Measurements from ENCODE around the gene ARF1. TPM values are rescaled to one million over a fixed set of nuclear protein-coding genes. Genes with fewer than 3 reads are reported as not detected.

Gene ARF1
- total RNA-seq, 1 experiment from 2014 or later = 395 TPM

DNA sequence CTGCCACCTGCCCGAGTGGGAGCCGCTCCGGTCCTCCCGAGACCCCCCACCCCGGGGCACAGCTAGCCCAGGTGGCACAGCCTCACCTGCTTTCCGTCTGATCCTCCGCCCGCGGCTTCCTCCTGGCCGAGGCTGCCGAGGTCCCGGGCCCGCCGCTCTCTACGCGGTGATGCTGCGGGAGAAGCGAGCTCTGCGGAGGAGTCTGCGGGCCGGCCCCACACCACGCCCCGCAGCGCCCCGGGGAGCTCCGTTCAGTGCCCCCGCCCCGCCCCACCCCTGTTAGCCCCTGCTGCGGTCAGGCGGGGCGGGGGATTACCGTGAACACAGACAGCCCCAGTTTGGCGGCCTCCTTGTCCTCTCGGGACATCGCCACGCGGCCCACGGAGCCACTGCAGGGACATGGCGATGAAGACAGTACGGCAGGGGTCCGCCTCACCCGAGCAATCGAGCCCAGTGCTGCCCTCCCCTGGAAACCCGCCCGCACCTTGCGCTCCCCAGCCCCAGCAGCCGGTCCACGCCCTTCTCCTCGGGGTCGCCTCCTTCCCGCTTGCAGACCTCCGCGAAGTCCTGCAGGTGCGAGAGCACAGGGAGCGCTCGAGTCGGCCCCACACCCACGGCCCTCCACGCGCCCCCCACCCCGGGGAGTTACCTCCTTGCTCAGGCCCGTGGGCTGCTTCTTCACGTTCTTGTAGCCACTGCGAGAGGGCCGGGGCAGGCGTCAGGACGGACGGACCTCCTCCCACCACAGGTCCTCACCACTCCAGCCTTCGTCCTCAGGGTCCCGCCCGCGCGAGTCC is 19.7 kb downstream of the ARF1 start:
- no TSS peak for BruUV-seq (replicated peaks)
- no peaks in the 10 kb centered on the region for H3K27me3 ChIP-seq (replicated peaks; ENCODE audit: insufficient read depth, low read depth, low read length, poor library complexity)
- intact Hi-C loops (cut with micrococcal nuclease; ENCODE audit: unreplicated experiment) = no loop called here
- TF ChIP-seq, protein P1, sequence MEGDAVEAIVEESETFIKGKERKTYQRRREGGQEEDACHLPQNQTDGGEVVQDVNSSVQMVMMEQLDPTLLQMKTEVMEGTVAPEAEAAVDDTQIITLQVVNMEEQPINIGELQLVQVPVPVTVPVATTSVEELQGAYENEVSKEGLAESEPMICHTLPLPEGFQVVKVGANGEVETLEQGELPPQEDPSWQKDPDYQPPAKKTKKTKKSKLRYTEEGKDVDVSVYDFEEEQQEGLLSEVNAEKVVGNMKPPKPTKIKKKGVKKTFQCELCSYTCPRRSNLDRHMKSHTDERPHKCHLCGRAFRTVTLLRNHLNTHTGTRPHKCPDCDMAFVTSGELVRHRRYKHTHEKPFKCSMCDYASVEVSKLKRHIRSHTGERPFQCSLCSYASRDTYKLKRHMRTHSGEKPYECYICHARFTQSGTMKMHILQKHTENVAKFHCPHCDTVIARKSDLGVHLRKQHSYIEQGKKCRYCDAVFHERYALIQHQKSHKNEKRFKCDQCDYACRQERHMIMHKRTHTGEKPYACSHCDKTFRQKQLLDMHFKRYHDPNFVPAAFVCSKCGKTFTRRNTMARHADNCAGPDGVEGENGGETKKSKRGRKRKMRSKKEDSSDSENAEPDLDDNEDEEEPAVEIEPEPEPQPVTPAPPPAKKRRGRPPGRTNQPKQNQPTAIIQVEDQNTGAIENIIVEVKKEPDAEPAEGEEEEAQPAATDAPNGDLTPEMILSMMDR (conservative IDR thresholded peaks at IDR 0.05; ENCODE audit: low read depth, low read length) = peak; percentile 37
- TF ChIP-seq EZH2 (IDR thresholded peaks at IDR 0.05; ENCODE audit: borderline replicate concordance, low read depth, low read length, poor library complexity, severe bottlenecking) = no peak
- peaks cover 48% of the 10 kb centered on the region for H3K36me3 ChIP-seq (ENCODE audit: insufficient read depth, low read length, poor library complexity, severe bottlenecking)
- no peaks in the 10 kb centered on the region for H3K9me3 ChIP-seq (ENCODE audit: low read depth, low read length, poor library complexity, severe bottlenecking)
- peaks cover 6% of the 10 kb centered on the region for H3K4me1 ChIP-seq (ENCODE audit: insufficient read depth, low read length, poor library complexity, severe bottlenecking)
- peak; percentile 69 for DNase-seq (ENCODE audit: low spot score)
- ChIA-PET CTCF (interaction anchor here (1.2 kb wide), 1 partner anchor 103 kb away, joined by 3 read pairs; no protein-coding TSS in a partner anchor), POLR2A (ENCODE audit: low non-redundant PET) (interaction anchor here (0.6 kb wide), 1 partner anchor 304 kb away, joined by 6 read pairs; the partner anchor contains the start of gene TRIM11)
- peak overlapping the region; percentile 88 for H3K27ac ChIP-seq (ENCODE audit: low read depth, low read length, poor library complexity, severe bottlenecking)
- peak overlapping the region; percentile 90 for H3K4me3 ChIP-seq (ENCODE audit: low read depth, low read length, poor library complexity, severe bottlenecking)

DNA sequence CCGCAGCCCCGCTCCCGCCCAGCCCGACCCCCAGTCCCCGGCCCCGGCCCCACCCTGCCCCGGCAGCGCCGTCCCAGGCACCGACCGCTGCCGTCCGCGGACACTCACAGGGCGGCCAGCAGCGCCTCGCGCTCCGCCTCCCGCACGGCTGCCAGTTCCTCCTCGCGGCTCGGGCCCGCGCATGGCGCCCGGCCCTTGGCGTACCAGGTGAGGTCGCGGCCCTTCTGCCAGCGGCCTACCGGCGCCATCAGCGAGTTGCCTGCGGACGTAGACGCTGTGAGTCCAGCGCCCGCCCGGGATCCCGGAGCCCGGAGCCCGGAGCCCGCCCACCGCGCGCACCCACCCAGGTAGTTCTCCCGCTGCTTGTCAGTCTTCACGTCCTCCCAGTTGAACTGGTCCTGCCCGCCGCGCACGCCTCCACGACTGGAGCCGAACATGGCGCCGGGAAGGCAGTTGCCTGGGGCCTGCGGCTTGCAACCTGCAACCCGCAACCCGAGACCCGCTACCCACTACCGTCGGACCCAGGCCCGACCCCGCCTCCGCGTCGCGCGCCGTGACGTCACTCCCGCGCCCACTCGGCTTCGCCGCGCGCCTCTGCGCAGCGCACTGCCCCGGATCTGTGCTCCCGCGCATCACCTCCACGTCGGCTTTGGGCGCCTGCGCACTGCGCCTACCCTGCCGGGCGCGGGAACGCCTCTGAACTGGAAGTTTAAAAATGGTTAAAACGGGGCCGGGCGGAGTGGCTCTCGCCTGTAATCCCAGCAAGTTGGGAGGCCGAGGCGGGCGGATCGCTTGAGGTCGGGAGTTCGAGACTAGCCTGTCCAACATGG is 20.5 kb downstream of the ARF1 start, which contains the start of gene C1orf35:
Gene C1orf35 (minus strand): TSS at position 535 of the 830 bp plus-strand sequence. CDS start 98 bp downstream, at position 437.
- TF ChIP-seq, protein P1 (conservative IDR thresholded peaks at IDR 0.05; ENCODE audit: low read depth, low read length) = no peak
- no peak for TF ChIP-seq EZH2 (IDR thresholded peaks at IDR 0.05; ENCODE audit: borderline replicate concordance, low read depth, low read length, poor library complexity, severe bottlenecking)
- H3K4me1 ChIP-seq (ENCODE audit: insufficient read depth, low read length, poor library complexity, severe bottlenecking) = peaks cover 6% of the 10 kb centered on the region
- peak within 1 kb of the TSS; percentile 90 for H3K4me3 ChIP-seq (ENCODE audit: low read depth, low read length, poor library complexity, severe bottlenecking)
- TSS peak; percentile 32 for BruUV-seq (replicated peaks)
- H3K27me3 ChIP-seq (replicated peaks; ENCODE audit: insufficient read depth, low read depth, low read length, poor library complexity) = no peaks in the 10 kb centered on the region
- peak; percentile 98 for DNase-seq (ENCODE audit: low spot score)
- H3K36me3 ChIP-seq (ENCODE audit: insufficient read depth, low read length, poor library complexity, severe bottlenecking) = peaks cover 40% of the 10 kb centered on the region
- H3K9me3 ChIP-seq (ENCODE audit: low read depth, low read length, poor library complexity, severe bottlenecking) = no peaks in the 10 kb centered on the region
- ChIA-PET CTCF (no interaction called here), POLR2A (ENCODE audit: low non-redundant PET) (no interaction called here)
- intact Hi-C loops (cut with micrococcal nuclease; ENCODE audit: unreplicated experiment) = no loop called here
- H3K27ac ChIP-seq (ENCODE audit: low read depth, low read length, poor library complexity, severe bottlenecking) = peak within 1 kb of the TSS; percentile 88

DNA sequence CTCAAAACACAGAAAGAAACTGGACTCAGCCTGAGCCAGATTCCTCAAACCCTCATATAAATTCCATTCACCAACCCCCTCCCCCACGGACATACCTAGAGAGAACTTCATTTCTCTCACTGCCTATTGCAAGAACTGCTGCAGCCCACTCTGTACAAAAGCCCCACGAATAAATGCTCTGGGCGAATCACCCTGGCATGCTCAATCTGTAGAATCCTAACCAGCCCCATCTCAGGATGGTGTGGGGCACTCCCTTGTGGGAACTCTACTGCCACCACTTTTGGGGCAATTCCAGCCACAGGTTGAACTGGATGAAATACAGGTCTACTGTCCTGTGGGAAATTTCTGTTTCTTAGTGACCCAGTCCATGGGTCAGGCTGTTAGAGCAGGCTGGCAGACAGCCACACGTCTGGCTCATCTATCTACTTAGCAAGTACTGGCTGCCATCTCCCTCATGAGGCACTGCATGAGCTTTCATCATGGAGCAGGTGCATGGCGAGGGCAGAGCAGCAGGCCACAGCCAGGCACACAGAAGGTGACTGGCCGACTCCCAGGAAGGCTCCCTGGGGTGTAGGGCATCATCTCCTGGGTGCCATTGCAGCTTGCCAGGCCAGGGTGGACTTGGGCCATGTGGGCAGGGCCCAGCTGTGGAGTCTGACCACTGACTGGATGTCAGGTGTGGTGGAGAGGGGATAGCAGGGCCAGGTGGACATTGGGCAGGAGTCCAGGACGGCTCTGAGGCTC is 22.2 kb downstream of the ARF1 start:
- no peak overlapping the region for H3K27ac ChIP-seq (ENCODE audit: low read depth, low read length, poor library complexity, severe bottlenecking)
- H3K4me3 ChIP-seq (ENCODE audit: low read depth, low read length, poor library complexity, severe bottlenecking) = no peak overlapping the region
- H3K9me3 ChIP-seq (ENCODE audit: low read depth, low read length, poor library complexity, severe bottlenecking) = no peaks in the 10 kb centered on the region
- H3K4me1 ChIP-seq (ENCODE audit: insufficient read depth, low read length, poor library complexity, severe bottlenecking) = peaks cover 6% of the 10 kb centered on the region
- intact Hi-C loops (cut with micrococcal nuclease; ENCODE audit: unreplicated experiment) = no loop called here
- POLR2A ChIA-PET (ENCODE audit: low non-redundant PET) = no interaction called here
- CTCF ChIA-PET = no interaction called here
- BruUV-seq (replicated peaks) = no TSS peak
- H3K36me3 ChIP-seq (ENCODE audit: insufficient read depth, low read length, poor library complexity, severe bottlenecking) = peaks cover 23% of the 10 kb centered on the region
- no peaks in the 10 kb centered on the region for H3K27me3 ChIP-seq (replicated peaks; ENCODE audit: insufficient read depth, low read depth, low read length, poor library complexity)
- TF ChIP-seq EZH2 (IDR thresholded peaks at IDR 0.05; ENCODE audit: borderline replicate concordance, low read depth, low read length, poor library complexity, severe bottlenecking) = no peak
- TF ChIP-seq, protein P1 (conservative IDR thresholded peaks at IDR 0.05; ENCODE audit: low read depth, low read length) = no peak
- no peak for DNase-seq (ENCODE audit: low spot score)
